Esophagus squamous epithelium (tissue), 4 donors: ENCODE measurements around the gene SLC35E3.

Experiments used
- POLR2A ChIP-seq, 4 donors: fragments of 450-650 bp; IDR thresholded peaks; one replicate each; pipeline ENCODE4 v1.6.1; 2017; ENCODE audit warnings: antibody characterized with exemption in 4 of 4, mild to moderate bottlenecking in 4 of 4, moderate library complexity in 3 of 4
- TF ChIP-seq, protein P1 (sequence below), 6 experiments: fragments of 450-650 bp in 4 of 6; fragments of 200-600 bp in 2 of 6; sonication (generic) in 2 of 6; IDR thresholded peaks; one replicate each; pipeline ENCODE4 v1.5.1; 2016 to 2019; ENCODE audit warnings: antibody characterized with exemption in 6 of 6, mild to moderate bottlenecking in 4 of 6, moderate library complexity in 4 of 6

DNA sequence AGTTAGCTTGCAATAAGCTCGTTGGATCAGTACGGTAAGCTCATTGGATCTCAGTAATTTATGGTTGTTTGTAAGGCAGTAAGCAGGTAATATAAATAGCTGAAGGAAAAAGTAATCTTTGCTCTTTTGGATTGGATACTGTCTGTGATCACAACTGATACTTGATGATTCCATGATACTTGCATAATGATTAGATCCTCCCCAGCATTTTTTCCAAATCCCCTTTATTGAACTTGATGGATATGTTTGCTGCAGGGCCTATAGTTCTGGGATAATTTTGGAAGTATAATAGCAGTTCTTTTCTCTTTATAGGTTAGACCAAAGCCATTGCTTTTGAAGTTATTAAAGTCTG, 67.2 kb downstream of the SLC35E3 start:
- TF ChIP-seq POLR2A (IDR thresholded peaks at IDR 0.05), result no peak
- TF ChIP-seq, protein P1, sequence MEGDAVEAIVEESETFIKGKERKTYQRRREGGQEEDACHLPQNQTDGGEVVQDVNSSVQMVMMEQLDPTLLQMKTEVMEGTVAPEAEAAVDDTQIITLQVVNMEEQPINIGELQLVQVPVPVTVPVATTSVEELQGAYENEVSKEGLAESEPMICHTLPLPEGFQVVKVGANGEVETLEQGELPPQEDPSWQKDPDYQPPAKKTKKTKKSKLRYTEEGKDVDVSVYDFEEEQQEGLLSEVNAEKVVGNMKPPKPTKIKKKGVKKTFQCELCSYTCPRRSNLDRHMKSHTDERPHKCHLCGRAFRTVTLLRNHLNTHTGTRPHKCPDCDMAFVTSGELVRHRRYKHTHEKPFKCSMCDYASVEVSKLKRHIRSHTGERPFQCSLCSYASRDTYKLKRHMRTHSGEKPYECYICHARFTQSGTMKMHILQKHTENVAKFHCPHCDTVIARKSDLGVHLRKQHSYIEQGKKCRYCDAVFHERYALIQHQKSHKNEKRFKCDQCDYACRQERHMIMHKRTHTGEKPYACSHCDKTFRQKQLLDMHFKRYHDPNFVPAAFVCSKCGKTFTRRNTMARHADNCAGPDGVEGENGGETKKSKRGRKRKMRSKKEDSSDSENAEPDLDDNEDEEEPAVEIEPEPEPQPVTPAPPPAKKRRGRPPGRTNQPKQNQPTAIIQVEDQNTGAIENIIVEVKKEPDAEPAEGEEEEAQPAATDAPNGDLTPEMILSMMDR (IDR thresholded peaks at IDR 0.05), result no peak
